GM23338 (cell line): ENCODE measurements around the gene NYAP2.

Source experiments
- CREB1 ChIP-seq: fragments of 250-450 bp; sonication (Bioruptor Pico); IDR thresholded peaks from 2 replicates; pipeline ENCODE4 v1.5.0; 2020; ENCODE audit warnings: low read depth, mild to moderate bottlenecking, moderate library complexity
- CTCF ChIP-seq, 2 experiments: fragments of 200-600 bp in 1 of 2; sonication (generic) in 1 of 2; conservative IDR thresholded peaks; 2 replicates each; pipeline versions ENCODE4 v1.5.1 to v1.6.1; 2016 to 2017; ENCODE audit warnings: antibody characterized with exemption in 2 of 2, low read depth in 2 of 2, mild to moderate bottlenecking in 2 of 2, moderate library complexity in 1 of 2
- ETS1 ChIP-seq: IDR thresholded peaks from 2 replicates; pipeline ENCODE4 v1.6.1; 2016; ENCODE audit warnings: antibody characterized with exemption
- EZH2 ChIP-seq: fragments of 200-600 bp; sonication (generic); IDR thresholded peaks from one replicate; pipeline ENCODE4 v1.8.0; 2017; ENCODE audit warnings: antibody characterized with exemption, mild to moderate bottlenecking, low read depth; ENCODE audit not compliant: unreplicated experiment
- EZH2phosphoT487 ChIP-seq: fragments of 200-600 bp; sonication (generic); IDR thresholded peaks from one replicate; pipeline ENCODE4 v1.8.1; 2018; ENCODE audit warnings: antibody characterized with exemption; ENCODE audit not compliant: unreplicated experiment
- POLR2AphosphoS5 ChIP-seq: IDR thresholded peaks from 2 replicates; pipeline ENCODE4 v1.6.1; 2016; ENCODE audit warnings: antibody characterized with exemption, low read depth
- REST ChIP-seq: IDR thresholded peaks from one replicate; pipeline ENCODE4 v1.6.1; 2018; ENCODE audit warnings: antibody characterized with exemption; ENCODE audit not compliant: unreplicated experiment
- ZNF462 ChIP-seq: fragments of 250-450 bp; sonication (Bioruptor Pico); IDR thresholded peaks from 2 replicates; pipeline ENCODE4 v1.5.0; 2020; ENCODE audit warnings: mild to moderate bottlenecking, moderate library complexity

- TF ChIP-seq CTCF (conservative IDR thresholded peaks at IDR 0.05; ENCODE audit: low read depth in 2 of 2) (no peak), REST (no peak), ZNF462 (no peak), ETS1 (no peak), POLR2AphosphoS5 (no peak), EZH2phosphoT487 (no peak), EZH2 (no peak), CREB1 (CRISPR knock-in tag) (no peak)
Measured at GRCh38 chr2:225620227-225620626, 220.7 kb downstream of the NYAP2 start.
